Measurements from ENCODE around the gene SCIMP. TPM values are rescaled to one million over a fixed set of nuclear protein-coding genes. Genes with fewer than 3 reads are reported as not detected.
A peak's percentile ranks its signal among the peaks of the same experiment; 100 is the strongest.

SCIMP gene
- total and polyA plus RNA-seq, 2 donors (not counting 1 experiment from before 2014, with no cell fraction given) = 87.4 to 98.5 TPM

GRCh38 chr17:5203908-5204294 is 30.8 kb downstream of the SCIMP start:
- peak overlapping the region; percentile 78 for H3K27ac Mint-ChIP-seq
- POLR2A ChIA-PET = interaction anchor here (0.6 kb wide), 1 partner anchor 9 kb away, joined by 4 read pairs; no protein-coding TSS in a partner anchor
- H3K4me1 Mint-ChIP-seq = peaks cover 54% of the 10 kb centered on the region

More at GRCh38 chr17:5203908-5204294, 30.8 kb downstream of the SCIMP start:
- Histone ChIP-seq H2AFZ (ENCODE audit: insufficient read depth, low read depth, low read length, poor library complexity, severe bottlenecking) (no peak overlapping the region), H3K4me1 (ENCODE audit: control insufficient read depth in 2 of 2, insufficient read depth in 2 of 2, low read length in 2 of 2) (peaks cover 33 to 61% of the 10 kb centered on the region in 2 donors), H3K27ac (ENCODE audit: low read length in 2 of 2) (peak overlapping the region in 1 of 2 donors; percentile 45), H4K20me1 (ENCODE audit: control insufficient read depth, insufficient read depth, low read length, poor library complexity, severe bottlenecking) (no peaks in the 10 kb centered on the region), H3K36me3 (replicated peaks in 1 of 2; ENCODE audit: control extremely low read depth in 1 of 2, control insufficient read depth in 1 of 2, extremely low read depth in 1 of 2, insufficient read depth in 2 of 2, low read length in 1 of 2) (peaks cover 1 to 7% of the 10 kb centered on the region in 2 experiments), H3K27me3 (replicated peaks in 1 of 4; ENCODE audit: control extremely low read depth in 1 of 4, control insufficient read depth in 3 of 4, insufficient read depth in 4 of 4, low read length in 3 of 4) (no peaks in the 10 kb centered on the region), H3K4me2 (replicated peaks; ENCODE audit: low read depth, low read length, poor library complexity, severe bottlenecking) (no peak overlapping the region), H3K79me2 (ENCODE audit: control insufficient read depth, insufficient read depth, low read length) (peaks cover 50% of the 10 kb centered on the region), H3K9me3 (ENCODE audit: control extremely low read depth in 1 of 3, control insufficient read depth in 2 of 3, insufficient read depth in 1 of 3, low read length in 2 of 3) (peaks cover 0 to 7% (median 0%) of the 10 kb centered on the region in 3 donors), H3K4me3 (ENCODE audit: control extremely low read depth in 1 of 5, extremely low read depth in 1 of 5, insufficient read depth in 1 of 5, low read depth in 2 of 5, low read length in 4 of 5) (no peak overlapping the region), H3K9ac (ENCODE audit: low read length) (no peak overlapping the region)
- TF ChIP-seq CTCF (IDR thresholded peaks at IDR 0.05) (no peak), EZH2 (IDR thresholded peaks at IDR 0.05; ENCODE audit: borderline replicate concordance, insufficient read depth, low read depth, low read length, poor library complexity, severe bottlenecking) (no peak)
- Mint-ChIP-seq H3K4me3 (no peak overlapping the region), H3K9me3 (ENCODE audit: insufficient read depth) (no peaks in the 10 kb centered on the region), H3K27me3 (no peaks in the 10 kb centered on the region)
- DNase-seq = no peak
- ATAC-seq (ENCODE audit: low read depth) = no peak
- intact Hi-C loops (cut with micrococcal nuclease) = no loop called here
- CTCF ChIA-PET = interaction anchor here (0.8 to 18.3 kb wide), 3 partner anchors 9 to 27 kb away, joined by 4 to 303 read pairs (median 10); partner anchors contain the start of gene SCIMP
- WGBS (ENCODE audit: insufficient coverage) = no CpG with 5 or more reads among the region's 1 CpG
